IPS-20b (cell line): ENCODE measurements around the gene C1QTNF7.

Source experiments
- H3K27ac ChIP-seq: one replicate; pipeline ENCODE4 v1.5.1; 2013; ENCODE audit warnings: low read length
- H3K27me3 ChIP-seq: 2 replicates; pipeline ENCODE4 v1.6.1; 2013; ENCODE audit warnings: mild to moderate bottlenecking, low read length, inconsistent platforms; ENCODE audit not compliant: insufficient read depth
- H3K36me3 ChIP-seq: 2 replicates; pipeline ENCODE4 v1.6.1; 2013; ENCODE audit warnings: low read depth, mild to moderate bottlenecking, inconsistent platforms, low read length, moderate library complexity; ENCODE audit not compliant: insufficient read depth
- H3K4me1 ChIP-seq: 2 replicates; pipeline ENCODE4 v1.6.1; 2013; ENCODE audit warnings: mild to moderate bottlenecking, control low read depth, inconsistent platforms, low read length, moderate library complexity; ENCODE audit not compliant: insufficient read depth
- H3K4me3 ChIP-seq: 2 replicates; pipeline ENCODE4 v1.5.1; 2013; ENCODE audit warnings: mild to moderate bottlenecking, low read length, inconsistent platforms
- H3K9ac ChIP-seq: 2 replicates; pipeline ENCODE4 v1.6.1; 2013; ENCODE audit warnings: low read depth, mild to moderate bottlenecking, inconsistent platforms, low read length, moderate library complexity
- H3K9me3 ChIP-seq: 2 replicates; pipeline ENCODE4 v1.6.1; 2013; ENCODE audit warnings: mild to moderate bottlenecking, low read depth, low read length, inconsistent platforms; ENCODE audit not compliant: insufficient read depth

The C1QTNF7 gene

GRCh38 chr4:15489551-15489950, 61.7 kb downstream of the C1QTNF7 start:
- H3K9me3 ChIP-seq = peaks cover 4% of the 10 kb centered on the region; the same call in 1 of the 2 replicates
- H3K4me3 ChIP-seq = no peak overlapping the region
- H3K27me3 ChIP-seq = no peaks in the 10 kb centered on the region
- no peaks in the 10 kb centered on the region for H3K4me1 ChIP-seq
- no peaks in the 10 kb centered on the region for H3K36me3 ChIP-seq
- H3K9ac ChIP-seq = no peak overlapping the region
- no peak overlapping the region for H3K27ac ChIP-seq

- Histone ChIP-seq H3K4me3 (no peak overlapping the region), H3K36me3 (no peaks in the 10 kb centered on the region), H3K4me1 (no peaks in the 10 kb centered on the region), H3K27ac (no peak overlapping the region), H3K27me3 (no peaks in the 10 kb centered on the region), H3K9me3 (peaks cover 3% of the 10 kb centered on the region; the same call in 1 of the 2 replicates), H3K9ac (no peak overlapping the region)
Measured at GRCh38 chr4:15493411-15493810, 65.6 kb downstream of the C1QTNF7 start.

- Histone ChIP-seq H3K27ac (no peak overlapping the region), H3K4me3 (no peak overlapping the region), H3K4me1 (no peaks in the 10 kb centered on the region), H3K27me3 (no peaks in the 10 kb centered on the region), H3K9me3 (peaks cover 3% of the 10 kb centered on the region; the same call in 1 of the 2 replicates), H3K36me3 (no peaks in the 10 kb centered on the region), H3K9ac (no peak overlapping the region)
Measured at GRCh38 chr4:15495621-15496020, 67.8 kb downstream of the C1QTNF7 start.
